ENCODE data around the gene HOXB5. TPM values are rescaled to one million over a fixed set of nuclear protein-coding genes. Genes with fewer than 3 reads are reported as not detected.

The HOXB5 gene
- total RNA-seq, 1 donor from 2014 or later: not detected

DNA sequence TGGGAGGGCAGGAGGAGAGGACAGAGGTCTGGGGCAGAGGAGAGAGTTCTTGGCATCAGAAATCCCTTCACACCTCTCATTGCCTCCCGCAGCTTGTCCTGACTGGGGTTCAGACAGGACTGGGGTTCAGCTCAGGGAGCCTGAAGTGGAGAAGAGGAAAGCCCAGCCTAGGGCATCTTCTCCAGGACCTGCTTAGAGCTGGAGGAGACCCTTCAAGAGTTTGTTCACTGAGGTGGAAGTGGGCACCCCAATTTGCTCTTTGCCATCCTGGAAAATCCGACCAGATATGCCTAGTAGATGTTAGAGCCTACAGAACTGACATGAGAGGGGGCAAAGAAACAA lies 5.5 kb downstream of the HOXB5 start:
- peaks cover 93% of the 10 kb centered on the region for H4K20me1 ChIP-seq (ENCODE audit: low read depth)
- peaks cover 6% of the 10 kb centered on the region for H3K4me1 Mint-ChIP-seq
- no peaks in the 10 kb centered on the region for H3K4me1 ChIP-seq

DNA sequence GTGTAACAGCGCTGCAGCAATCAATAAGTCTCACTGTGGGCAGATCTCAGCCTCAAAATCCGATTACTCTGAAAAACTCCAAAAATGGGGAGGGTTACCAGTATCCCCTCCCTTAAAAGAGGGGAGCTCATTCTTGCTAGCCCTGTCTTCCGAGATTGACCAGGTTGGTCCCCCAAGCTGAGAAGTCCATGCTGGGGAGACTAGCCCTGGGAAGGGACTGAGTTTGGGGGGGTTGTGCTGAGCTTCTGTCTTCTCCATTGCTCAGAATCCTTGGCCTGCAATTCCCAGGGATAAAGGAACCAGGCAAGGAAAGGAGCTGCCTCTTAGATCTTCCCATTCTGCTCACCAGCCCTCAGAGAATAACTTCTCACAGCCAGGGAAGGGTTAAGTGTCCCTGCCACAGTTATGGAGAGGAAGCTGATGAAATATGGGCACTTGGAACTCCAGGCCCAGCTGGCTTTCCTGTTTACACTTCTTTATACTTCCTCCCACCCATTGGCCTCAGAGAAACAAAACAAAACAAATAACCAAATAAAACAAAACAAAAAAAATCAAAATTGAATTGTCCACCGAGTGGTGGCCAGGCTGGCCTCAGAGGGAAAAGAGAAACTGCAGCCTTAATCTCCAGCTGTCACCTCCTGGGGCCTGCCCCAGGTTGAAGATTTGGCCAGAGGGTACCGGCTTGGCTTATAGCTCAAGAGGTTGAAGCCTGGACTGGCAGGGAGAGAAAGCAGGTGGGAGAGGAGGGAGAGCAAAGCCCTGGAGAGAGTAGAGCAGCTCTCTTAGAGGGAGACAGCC lies 6.1 kb downstream of the HOXB5 start:
- Histone ChIP-seq H3K36me3 (no peaks in the 10 kb centered on the region), H3K9me3 (ENCODE audit: low read depth) (no peaks in the 10 kb centered on the region), H2AFZ (replicated peaks) (no peak overlapping the region), H3K79me2 (ENCODE audit: low read depth) (no peaks in the 10 kb centered on the region), H3K4me1 (no peaks in the 10 kb centered on the region), H3K4me3 (no peak overlapping the region), H3F3A (ENCODE audit: low read depth) (no peaks in the 10 kb centered on the region), H3K27ac (no peak overlapping the region), H3K4me2 (no peak overlapping the region), H3K27me3 (peaks cover 100% of the 10 kb centered on the region), H4K20me1 (ENCODE audit: low read depth) (peaks cover 93% of the 10 kb centered on the region), H3K9ac (no peak overlapping the region)
- Mint-ChIP-seq H3K4me1 (peaks cover 4% of the 10 kb centered on the region), H3K36me3 (no peaks in the 10 kb centered on the region), H3K9me3 (peaks cover 14% of the 10 kb centered on the region), H3K4me3 (no peak overlapping the region), H3K27me3 (ENCODE audit: insufficient read depth, low read depth) (peaks cover 97% of the 10 kb centered on the region), H3K27ac (no peak overlapping the region)
- no peak for DNase-seq (ENCODE audit: low spot score)
- TF ChIP-seq EZH2 (IDR thresholded peaks at IDR 0.05): no peak

More for the DNA sequence above, 5.5 kb downstream of the HOXB5 start:
- Histone ChIP-seq H2AFZ (replicated peaks) (no peak overlapping the region), H3F3A (ENCODE audit: low read depth) (no peaks in the 10 kb centered on the region), H3K4me2 (no peak overlapping the region), H3K4me3 (no peak overlapping the region), H3K36me3 (no peaks in the 10 kb centered on the region), H3K9me3 (ENCODE audit: low read depth) (no peaks in the 10 kb centered on the region), H3K27ac (no peak overlapping the region), H3K27me3 (peaks cover 100% of the 10 kb centered on the region), H3K9ac (no peak overlapping the region), H3K79me2 (ENCODE audit: low read depth) (no peaks in the 10 kb centered on the region)
- Mint-ChIP-seq H3K4me3 (no peak overlapping the region), H3K9me3 (peaks cover 14% of the 10 kb centered on the region), H3K27ac (no peak overlapping the region), H3K27me3 (ENCODE audit: insufficient read depth, low read depth) (peaks cover 97% of the 10 kb centered on the region), H3K36me3 (no peaks in the 10 kb centered on the region)
- no peak for TF ChIP-seq CTCF (IDR thresholded peaks at IDR 0.05)
- TF ChIP-seq EZH2 (IDR thresholded peaks at IDR 0.05): no peak
- no peak for TF ChIP-seq EZH2phosphoT487 (IDR thresholded peaks at IDR 0.05)
- DNase-seq (ENCODE audit: low spot score): no peak

DNA sequence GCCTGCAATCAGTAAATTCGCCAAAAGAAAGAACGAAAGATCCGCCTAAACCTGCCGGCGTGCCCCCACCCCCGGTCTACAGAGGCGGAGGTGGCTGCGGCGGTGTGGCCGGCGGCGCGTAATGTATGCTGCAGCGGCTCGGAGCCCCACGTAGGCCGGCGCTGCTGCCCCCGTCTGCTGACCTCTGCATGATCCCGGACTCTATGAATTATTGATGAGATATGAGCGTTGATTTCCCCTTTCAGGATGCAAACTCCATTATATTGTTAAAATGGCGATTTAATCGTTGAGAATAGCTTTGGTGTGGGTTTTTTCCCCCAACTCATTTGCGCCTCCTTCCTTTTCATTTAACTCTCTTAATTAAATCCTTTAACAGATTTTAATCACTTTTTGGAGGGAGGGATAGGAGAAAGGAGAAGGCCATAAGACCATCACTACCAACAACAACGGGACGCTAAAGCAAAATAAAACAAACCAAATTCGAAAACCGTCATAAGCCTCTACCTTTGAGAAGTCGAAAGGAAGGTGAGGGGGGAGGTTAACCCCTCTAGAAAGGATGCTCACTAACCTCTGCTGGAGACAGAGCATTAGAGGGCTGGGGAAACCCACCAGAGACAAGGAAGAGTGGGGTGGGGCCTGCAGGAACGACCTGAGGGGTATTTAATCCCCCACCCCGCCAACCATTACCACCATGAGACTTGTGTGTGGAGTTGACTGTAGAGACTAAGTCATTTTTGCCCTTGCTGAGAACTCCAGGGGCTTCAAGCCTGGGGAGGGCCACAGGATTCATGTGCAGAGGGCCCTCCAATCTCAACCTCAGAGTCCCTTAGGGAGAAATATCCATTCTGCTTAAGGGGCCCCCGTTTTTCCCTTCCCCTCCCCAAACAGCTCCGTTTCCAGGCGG lies 7.0 kb downstream of the HOXB5 start:
- peaks cover 14% of the 10 kb centered on the region for H3K9me3 Mint-ChIP-seq
- H3K4me1 Mint-ChIP-seq: peaks cover 4% of the 10 kb centered on the region
- no peaks in the 10 kb centered on the region for H3K36me3 Mint-ChIP-seq
- Histone ChIP-seq H3K36me3 (no peaks in the 10 kb centered on the region), H3K4me1 (no peaks in the 10 kb centered on the region), H3K79me2 (ENCODE audit: low read depth) (no peaks in the 10 kb centered on the region), H3K4me2 (no peak overlapping the region), H3K9ac (no peak overlapping the region), H3K27me3 (peaks cover 100% of the 10 kb centered on the region), H4K20me1 (ENCODE audit: low read depth) (peaks cover 93% of the 10 kb centered on the region), H2AFZ (replicated peaks) (no peak overlapping the region), H3K27ac (no peak overlapping the region), H3F3A (ENCODE audit: low read depth) (no peaks in the 10 kb centered on the region), H3K4me3 (no peak overlapping the region), H3K9me3 (ENCODE audit: low read depth) (no peaks in the 10 kb centered on the region)
- H3K27me3 Mint-ChIP-seq (ENCODE audit: insufficient read depth, low read depth): peaks cover 98% of the 10 kb centered on the region
- DNase-seq (ENCODE audit: low spot score): no peak
- H3K27ac Mint-ChIP-seq: no peak overlapping the region
- no peak overlapping the region for H3K4me3 Mint-ChIP-seq
- peak; percentile 99 for TF ChIP-seq EZH2 (IDR thresholded peaks at IDR 0.05)
- no peak for TF ChIP-seq CTCF (IDR thresholded peaks at IDR 0.05)
- TF ChIP-seq EZH2phosphoT487 (IDR thresholded peaks at IDR 0.05): peak; percentile 99
